Lower leg skin (tissue), 3 donors: ENCODE data around the gene ZBTB21.

Experiments
- CTCF ChIP-seq, 3 donors: fragments of 450-650 bp; IDR thresholded peaks; one replicate each; pipeline ENCODE4 v1.5.1; 2016; ENCODE audit warnings: antibody characterized with exemption in 3 of 3, mild to moderate bottlenecking in 3 of 3, moderate library complexity in 2 of 3
- POLR2A ChIP-seq, 2 donors: fragments of 450-650 bp; IDR thresholded peaks; one replicate each; pipeline ENCODE4 v1.6.1; 2016 to 2017; ENCODE audit warnings: antibody characterized with exemption in 2 of 2, mild to moderate bottlenecking in 1 of 2, moderate library complexity in 1 of 2

GRCh38 chr21:41956926-41957729 lies 53.0 kb downstream of the ZBTB21 start:
- TF ChIP-seq CTCF (IDR thresholded peaks at IDR 0.05) (no peak), POLR2A (IDR thresholded peaks at IDR 0.05) (no peak)
